HuH-7 (cell line): ENCODE results near the gene MPP7.

ENCODE experiments used
- DNase-seq: peaks from one replicate; pipeline ENCODE4 v3.0.0; 2011; ENCODE audit warnings: low spot score

Gene MPP7

DNA sequence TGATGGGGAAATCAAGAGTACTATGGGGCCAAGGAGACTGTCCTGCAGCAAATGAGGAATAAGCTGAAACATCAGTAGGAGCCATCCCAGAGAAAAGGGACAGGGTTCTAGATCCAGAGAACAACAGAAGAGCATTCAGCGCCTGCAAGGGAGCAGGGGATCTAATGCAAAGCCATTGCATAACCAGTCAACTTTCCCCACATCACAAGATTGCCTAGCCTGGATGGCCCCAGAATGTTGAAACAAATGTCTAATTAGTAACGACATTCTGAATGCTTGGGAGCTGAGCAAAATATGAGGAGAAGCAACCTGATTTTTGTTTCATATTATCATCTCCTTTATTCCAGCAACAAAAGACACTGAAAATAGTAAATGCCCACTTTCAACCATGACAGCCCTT is 2.7 kb upstream of the MPP7 start:
- no peak for DNase-seq

DNA sequence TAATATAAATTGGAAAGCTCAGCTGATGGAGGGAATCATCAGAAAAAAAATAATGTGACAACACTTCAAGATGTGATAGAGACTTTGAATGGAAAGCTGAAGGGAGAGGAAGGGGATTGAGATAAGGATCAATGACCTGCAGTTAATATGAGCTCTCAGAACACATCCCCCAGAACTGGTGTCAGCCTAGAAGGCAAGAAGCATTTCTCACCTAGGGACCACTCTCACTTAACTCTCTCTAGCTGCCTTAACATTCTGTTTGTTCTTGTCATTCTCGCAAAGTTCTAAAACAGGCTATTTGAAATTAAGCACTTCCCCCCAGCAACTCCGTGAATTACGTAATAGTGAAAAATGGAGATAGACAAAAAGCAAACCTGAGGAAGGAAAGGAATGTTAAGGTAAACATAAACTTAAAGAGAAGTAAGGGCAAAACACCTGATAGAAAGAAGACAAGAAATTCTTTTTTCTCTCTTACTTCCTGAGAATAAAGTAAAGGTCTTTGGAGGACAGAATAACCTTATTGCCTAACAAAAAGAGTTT is 1.2 kb upstream of the MPP7 start:
- no peak for DNase-seq

DNA sequence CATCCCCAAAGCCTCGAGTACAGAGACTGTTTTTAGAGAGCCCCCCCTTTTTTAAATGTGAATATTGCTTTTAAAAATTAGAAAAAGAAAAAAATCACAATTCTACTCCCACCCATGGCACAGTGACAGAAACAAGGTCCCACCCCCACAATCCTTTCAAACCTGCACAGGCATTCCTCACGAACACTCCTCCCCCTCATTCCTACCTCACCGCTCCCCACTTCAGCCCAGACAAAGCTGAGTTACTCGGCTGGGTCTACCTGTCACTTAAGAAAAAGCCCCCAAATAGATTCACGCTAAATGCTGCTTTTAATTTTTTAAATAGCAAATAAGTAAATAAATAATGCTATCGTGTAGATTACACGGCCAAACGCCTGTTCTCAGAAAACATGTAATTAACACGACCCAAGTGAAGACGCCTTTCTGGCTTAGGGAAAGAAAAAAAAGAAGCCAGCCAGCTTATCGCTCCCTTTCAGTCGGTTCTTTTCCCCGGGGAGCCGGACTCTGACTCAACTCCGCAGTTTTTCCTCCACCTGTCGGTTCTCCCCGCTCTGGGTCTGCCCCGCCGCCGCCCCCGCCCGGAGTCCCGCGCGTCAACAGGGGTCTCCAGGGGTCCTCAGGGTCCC is 739 bp downstream of the MPP7 start:
- DNase-seq, result no peak

DNA sequence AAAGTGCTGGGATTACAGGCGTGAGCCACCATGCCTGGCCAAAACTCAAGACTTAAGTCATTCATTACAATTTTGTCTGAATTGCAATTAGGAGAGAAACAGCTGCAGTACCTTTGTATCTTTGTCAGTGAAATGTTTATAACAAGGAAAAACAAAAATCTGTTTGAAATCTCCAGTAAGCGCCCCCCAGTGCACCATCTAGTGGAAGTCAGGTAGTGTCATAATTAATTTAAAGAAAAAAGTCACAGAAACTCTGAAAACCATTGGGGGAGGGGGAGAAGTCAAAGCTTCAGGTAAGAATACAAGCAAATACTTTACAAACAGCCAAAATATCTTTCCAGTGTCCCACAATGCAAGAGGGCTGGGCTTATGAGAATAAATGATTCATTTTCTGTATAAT is 2.8 kb downstream of the MPP7 start:
- no peak for DNase-seq

DNA sequence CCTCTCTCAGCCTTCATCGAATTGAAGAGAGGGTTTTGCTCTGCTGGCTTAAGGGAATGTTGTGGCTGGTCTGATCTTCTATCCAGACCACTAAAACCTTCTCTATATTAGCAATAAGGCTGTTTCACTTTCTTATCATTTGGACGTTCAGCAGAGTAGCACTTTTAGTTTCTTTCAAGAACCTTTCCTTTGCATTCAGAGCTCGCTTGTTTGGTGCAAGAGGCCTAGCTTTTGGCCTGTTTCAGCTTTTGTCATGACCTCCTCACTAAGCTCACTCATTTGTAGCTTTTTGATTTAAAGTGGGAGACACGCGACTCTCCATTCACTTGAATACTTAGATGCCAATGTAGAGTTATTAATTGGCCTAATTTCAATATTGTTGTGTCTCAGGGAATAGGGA is 3.9 kb downstream of the MPP7 start:
- DNase-seq, result no peak

DNA sequence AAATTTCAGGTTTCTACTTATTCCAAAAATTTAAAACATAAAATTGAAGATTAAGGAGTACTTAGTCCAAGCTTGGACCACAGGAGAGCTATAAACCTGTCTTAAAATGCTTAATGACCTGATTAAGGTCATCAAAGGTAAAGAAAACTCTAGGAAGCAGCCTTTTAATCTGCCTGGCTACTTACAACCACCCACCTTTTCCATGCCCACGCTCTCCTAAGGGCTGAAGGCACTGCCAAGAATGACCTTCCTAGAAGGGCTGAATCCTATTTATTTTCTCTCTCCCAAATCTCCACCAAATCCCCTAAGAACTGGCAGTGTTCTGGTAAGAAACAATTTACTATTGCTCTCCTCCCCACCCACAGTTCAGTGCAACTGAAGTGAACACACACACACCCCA is 6.8 kb downstream of the MPP7 start:
- no peak for DNase-seq

DNA sequence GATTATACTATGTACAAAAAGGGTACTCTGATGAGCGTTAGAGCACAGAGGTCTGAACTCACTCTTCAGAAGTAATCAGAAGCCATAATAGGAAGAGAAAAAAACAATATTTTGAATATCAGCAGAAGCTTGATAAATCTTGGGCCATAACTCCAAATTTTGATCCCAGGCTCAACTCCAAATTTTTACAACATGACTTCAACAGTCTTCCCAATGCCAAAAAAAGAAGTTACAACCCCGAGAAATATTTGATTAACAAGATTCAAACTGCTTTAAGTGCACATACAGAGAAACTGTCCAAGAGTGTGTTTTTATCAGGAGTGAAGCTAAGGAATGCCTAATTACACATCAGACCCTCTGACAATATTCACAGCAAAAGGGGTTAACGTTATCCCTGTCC is 7.5 kb downstream of the MPP7 start:
- no peak for DNase-seq

DNA sequence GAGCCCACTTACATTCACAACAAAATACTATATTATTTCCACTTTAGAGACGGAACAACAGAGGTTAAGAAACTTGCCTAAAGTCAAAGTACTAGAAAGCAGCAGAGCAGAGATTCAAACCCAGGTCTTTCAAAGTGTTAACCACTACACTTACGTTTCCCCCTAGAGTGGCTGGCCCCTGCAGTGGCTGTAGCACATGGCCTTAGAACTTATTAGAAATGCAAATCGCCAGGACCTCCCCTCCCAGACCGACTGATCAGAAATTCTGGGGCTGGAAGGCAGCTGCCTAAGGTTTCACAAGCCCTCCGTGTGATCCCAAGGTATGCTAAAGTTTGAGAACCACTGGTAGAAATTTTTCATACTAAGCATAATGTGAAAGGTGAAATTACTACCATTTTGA is 8.1 kb downstream of the MPP7 start:
- no peak for DNase-seq

DNA sequence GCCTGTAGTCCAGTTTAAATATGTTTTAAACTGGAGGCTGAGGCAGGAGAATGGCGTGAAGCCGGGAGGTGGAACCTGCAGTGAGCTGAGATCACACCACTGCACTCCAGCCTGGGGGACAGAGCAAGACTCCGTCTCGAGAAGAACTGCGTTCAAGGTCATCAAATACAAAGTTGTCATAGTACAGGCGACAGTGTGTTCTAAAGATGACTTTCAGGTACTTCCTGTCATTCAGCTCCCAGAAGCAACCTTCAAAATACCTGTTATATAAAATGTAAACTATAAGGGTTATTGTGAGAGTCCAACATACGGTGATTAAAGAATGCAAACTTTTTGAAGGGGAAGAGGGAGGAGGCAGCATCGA is 8.7 kb downstream of the MPP7 start:
- no peak for DNase-seq

DNA sequence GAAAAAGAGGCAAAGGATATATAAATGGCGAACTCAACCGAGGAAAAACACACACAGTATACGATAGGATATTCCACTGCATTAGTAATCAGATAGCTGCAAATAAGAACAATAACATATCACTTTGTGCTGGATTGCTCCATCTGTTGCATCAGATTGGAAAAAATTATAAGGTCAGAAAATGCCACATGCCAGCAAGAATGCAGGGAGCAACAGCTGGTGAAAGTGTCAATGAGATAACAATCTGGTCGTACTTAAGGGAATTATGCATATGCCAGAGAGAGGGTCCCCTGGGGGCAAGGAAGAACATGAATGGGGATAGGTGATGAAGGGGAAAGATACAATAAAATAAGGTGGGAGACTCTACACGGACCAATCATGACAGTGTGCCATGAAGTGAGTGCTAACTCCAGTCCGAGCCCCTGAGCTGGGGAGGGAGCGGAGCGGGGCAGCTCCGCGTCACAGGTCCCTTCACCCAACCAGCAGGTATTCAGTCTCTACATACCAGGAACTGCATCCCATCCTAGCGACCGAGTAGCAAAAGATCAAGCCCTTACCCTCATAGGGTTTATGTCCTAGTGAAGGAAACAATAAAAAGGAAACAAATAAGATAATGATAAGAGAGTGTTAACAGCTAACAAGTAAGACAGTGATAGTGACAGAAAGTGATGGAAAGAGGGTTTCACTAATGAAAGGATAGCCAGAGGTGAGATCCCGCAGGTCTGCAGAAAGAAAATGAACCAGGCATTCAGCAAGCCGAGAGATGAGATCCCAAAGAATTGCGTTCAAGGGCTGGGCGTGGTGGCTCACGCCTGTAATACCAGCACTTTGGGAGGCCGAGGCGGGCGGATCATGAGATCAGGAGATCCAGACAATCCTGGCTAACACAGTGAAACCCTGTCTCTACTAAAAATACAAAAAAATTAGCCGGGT is 9.4 kb downstream of the MPP7 start:
- no peak for DNase-seq

DNA sequence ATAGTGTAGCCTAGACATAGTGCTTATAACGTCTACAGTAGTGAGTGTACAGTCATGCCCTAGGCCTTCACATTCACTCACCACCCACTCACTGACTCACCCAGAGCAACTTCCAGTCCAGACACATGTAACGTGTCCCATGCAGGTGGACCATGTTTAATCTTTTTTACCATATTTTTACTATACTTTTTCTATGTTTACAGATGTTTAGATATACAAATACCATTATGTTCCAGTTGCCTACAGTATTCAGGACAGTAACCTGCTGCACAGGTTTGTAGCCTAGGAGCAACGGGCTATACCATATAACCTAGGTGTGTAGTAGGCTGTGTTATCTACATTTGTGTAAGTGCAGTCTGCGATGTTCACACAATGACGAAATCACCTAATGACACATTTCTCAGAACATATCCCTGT is 11.0 kb downstream of the MPP7 start:
- DNase-seq, result no peak

DNA sequence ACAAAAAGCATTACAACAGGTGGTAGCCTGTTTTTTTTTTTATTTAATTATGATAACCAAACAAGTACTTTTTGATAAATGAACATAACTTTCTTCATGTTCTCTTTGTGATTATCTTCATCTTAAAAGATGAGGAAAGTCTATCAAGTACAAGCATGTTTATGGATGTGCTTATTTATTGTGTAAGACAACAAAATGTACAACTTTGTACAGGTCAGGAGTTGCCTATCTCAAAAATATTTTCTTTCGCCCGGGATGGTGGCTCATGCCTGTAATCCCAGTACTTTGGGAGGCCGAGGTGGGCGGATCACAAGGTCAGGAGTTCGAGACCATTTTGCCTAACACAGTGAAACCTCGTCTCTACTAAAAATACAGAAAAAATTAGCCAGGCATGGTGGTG is 17.0 kb downstream of the MPP7 start:
- no peak for DNase-seq

DNA sequence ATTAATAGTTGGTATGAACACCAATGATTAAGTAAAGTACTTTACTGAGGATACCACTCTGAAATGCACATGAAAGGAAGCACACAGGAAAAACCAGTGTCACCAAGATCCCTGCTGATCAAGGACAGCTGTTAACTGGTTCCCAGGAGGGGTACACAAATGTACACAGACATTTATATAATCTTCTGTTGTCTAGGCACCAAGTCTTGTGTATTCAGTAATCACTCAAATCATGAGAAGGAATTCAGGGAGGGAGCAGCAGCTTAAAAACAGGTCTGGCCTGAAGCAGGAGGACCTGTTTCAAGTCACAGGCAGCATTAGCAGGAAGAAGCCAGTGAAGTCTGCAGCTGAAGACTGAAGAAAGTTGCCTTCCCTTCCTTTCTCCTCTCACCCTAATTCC is 18.7 kb downstream of the MPP7 start:
- no peak for DNase-seq

DNA sequence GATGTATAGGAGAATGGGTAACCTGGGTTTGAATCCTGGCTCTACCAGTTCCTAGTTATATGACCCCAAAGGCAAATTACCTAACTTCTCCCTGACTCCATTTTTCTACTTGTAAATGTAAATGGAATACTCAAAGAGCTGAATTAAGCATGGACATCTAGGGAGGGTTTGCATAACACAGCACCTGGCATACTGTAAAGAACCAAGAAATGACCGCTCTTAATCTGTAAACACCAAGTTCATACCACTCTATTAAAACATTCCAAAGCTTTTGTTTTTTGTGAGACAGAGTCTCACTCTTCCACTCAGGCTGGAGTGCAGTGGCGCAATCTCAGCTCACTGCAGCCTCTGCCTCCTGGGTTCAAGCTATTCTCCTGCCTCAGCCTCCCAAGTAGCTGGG is 19.6 kb downstream of the MPP7 start:
- no peak for DNase-seq

DNA sequence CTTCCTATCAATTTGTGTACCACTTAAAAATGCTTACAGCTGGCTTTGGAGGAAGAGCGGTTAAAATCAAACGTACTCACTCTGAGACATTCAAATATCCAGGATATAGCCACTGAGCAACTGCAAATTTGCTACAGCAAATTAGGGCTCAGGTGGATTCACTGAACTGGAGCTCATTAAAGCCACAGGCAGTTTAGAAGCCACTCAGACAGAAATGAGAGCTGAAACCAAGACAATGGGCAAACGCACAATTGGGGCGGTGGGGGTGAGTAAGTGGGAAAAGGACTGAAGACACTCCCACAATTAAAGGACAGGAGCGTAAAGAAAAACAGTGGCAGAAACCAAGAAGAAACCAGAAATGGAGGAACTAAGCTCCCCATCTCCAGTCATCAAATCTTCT is 20.5 kb downstream of the MPP7 start:
- DNase-seq, result no peak

DNA sequence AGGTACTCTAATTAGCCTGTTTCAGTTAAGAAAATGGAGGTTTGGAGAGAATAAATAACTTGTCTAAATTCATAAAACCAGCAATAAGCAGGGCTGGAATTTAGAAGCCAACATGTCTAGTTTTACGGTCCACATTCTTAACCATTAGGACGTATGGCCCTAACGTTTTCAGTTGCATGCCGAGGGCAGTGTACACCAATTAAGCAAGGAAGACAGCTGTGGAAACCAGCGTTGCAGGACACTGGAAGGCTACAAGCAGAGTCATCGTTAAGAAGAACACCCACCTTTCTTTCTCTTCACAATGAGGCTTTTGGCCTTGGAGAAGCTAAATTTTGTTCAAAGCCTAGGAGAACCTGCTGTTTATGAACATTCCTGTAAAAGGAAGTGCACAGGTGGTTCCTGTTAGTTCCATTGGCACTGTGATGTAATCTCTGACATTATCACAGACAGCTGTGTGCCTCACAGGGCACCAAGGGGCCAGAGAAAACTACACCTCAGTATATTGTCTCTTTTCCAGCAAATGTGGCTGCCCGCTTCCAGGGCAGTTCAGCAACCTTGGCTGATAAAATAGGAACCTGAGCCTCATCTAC is 21.0 kb downstream of the MPP7 start:
- no peak for DNase-seq

DNA sequence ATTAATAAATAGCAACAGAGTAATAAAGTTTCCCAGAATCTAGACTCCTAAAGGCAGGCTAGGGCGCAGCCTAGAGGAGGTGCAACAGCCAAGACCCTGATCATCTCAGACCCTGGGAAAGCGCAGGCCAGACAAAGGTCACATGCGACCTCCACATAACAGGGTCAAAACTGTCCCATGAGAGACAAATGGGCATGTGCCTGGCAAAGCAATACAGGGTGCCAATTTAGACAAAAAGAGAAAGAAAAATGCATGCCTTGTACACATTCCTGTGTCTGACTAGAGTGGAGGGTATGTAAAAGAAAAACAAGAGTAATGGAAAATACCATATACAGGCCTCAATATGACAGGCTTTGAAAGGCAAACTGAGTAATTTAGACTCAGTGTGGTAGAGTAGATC is 22.2 kb downstream of the MPP7 start:
- DNase-seq, result no peak

DNA sequence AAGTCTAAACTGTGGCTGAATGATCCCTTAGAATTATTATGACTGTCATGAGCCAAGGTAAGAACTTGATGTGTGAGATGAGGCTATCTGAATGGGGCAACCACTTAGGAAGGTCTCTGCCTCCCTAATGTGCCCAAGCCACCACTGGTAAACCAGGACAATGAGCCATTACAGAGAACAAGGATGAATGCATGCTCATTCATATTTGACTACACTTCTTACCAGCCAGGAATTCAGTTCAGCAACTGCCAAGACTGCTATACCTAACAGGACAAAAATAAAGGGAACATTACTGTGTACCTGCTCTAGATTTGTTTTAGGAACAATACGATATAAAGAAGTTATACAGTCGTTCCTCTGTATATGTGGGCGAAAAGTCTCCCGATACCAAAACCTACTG is 23.0 kb downstream of the MPP7 start:
- no peak for DNase-seq

DNA sequence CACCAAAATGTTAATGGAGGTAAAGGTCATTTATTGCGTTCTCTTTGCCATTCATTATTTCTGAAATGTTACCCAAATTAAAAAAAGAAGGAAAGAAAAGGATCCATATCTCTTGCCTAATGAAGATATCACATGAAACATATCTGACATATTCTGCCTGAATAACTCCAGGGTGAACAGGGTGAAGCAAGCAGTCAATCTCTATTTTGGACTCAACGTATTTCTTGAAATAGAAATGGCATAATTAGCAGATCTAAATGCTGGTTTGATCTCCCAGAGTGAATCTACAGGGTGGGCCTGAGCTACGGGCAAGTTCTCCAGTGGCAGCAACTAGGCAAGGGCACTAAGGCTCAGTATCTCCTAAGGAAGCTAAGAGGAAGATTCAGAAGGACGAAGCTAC is 24.0 kb downstream of the MPP7 start:
- no peak for DNase-seq

DNA sequence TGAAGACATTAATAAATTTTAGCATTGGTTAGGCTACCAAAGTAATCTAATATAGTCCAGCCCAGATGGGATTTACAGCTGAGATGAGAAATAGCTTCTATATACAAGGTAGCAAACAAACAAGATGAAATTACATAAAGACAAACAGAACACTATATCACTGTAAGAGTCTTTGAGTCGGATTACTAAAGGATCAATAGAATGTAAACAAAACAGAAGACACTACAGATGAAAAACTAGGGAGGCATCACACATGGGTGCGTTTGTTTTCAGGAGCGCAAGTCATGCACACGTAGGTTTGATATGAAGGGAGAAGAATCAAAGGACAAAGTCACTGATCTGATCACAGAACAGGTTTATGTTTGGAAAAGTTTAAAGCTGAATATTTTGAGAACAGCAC is 26.5 kb downstream of the MPP7 start:
- DNase-seq, result no peak

DNA sequence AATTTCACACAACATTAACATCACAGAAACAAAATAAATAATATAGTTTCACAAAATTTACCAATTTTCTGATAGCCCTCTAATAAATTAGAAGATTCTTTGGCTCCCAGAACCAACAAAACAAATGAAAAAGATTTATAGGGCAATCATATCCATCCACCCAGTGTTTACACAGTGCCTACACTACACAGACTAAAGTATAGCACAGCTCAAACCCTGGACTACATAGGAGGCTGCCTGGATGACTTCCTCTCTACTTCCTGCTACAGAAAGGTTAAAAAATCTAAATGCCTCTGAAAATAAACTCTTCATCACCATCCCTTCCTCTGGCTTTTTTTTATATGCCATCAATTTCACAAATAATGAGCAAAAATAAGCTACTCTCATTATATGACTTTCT is 28.4 kb downstream of the MPP7 start:
- no peak for DNase-seq

DNA sequence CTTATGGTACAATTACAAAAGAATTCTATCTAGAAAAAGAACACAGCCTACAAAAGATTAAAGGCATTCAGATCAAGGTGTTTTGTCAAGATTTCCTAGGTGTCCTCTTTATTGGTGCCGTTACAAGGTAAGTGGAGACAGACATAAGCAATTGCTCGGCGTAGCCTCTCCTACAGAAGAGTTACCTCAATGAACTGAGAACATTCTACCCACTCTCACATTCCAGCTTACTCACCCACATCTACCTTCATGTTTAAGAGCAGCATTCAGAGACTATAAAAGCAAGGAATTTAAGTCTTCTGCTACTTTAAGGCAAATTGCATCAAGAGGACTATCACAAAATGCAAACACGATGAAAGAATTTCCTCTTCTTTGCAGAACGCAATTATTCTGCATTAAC is 29.5 kb downstream of the MPP7 start:
- no peak for DNase-seq

DNA sequence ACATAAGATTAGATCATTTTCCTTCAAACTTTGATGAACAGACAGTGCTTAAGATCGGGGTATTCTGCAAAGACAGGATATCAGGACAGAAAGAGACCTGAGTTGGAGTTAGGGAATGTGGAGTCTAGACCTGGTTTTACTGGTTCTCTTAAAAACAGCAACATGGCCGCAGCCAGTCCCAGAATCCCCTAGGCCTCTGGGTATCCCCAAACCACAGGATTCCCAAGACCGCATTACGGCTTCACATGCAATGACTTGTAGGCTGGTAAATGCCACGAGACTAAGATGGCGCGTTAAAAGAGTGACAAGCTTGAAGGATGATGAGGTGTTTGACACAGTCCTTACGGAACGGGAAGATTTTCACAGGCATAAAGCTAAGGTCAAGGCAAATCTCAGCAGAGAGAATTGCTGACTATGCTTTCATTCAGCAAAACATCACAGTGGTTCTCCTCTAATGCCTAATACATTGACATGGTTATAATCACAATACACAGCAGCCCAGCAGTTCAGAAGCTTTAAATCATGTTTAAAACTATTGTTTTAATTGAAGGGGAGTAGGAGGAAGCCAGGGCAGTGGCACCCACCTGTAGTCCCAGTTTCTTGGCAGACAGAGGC is 32.9 kb downstream of the MPP7 start:
- no peak for DNase-seq
